Tibial nerve (tissue), 4 donors: ENCODE measurements around the gene SART3.

ENCODE experiments used
- CTCF ChIP-seq, 5 experiments: fragments of 200-600 bp in 3 of 5; fragments of 450-650 bp in 2 of 5; sonication (generic) in 3 of 5; IDR thresholded peaks; one replicate each; pipeline ENCODE4 v1.5.1; 2016 to 2019; ENCODE audit warnings: antibody characterized with exemption in 5 of 5, mild to moderate bottlenecking in 3 of 5, moderate library complexity in 2 of 5
- EP300 ChIP-seq, 2 donors: sonication (generic); formaldehyde crosslinking; IDR thresholded peaks; one replicate each; pipeline ENCODE4 v1.6.1; 2017; ENCODE audit warnings: antibody characterized with exemption in 2 of 2, mild to moderate bottlenecking in 1 of 2
- POLR2A ChIP-seq, 2 donors: fragments of 450-650 bp; IDR thresholded peaks; one replicate each; pipeline ENCODE4 v1.6.1; 2017; ENCODE audit warnings: antibody characterized with exemption in 2 of 2, mild to moderate bottlenecking in 2 of 2, moderate library complexity in 2 of 2

GRCh38 chr12:108559748-108560147 is 1.2 kb downstream of the SART3 start:
- TF ChIP-seq EP300 (IDR thresholded peaks at IDR 0.05) (no peak), POLR2A (IDR thresholded peaks at IDR 0.05) (no peak), CTCF (IDR thresholded peaks at IDR 0.05) (no peak)
